Endothelial cell of umbilical vein (primary cell): ENCODE data around the gene SLC4A2. TPM values are rescaled to one million over a fixed set of nuclear protein-coding genes. Genes with fewer than 3 reads are reported as not detected.

Source experiments
- BruUV-seq: library from RNA; stranded (reverse); fragments of 400-500 nt; replicated peaks from 2 replicates; lab custom pipeline; 2021; lab: Mats Ljungman, UMichigan
- CTCF ChIA-PET: fragments of 300-600, 350-600 bp; sonication (Branson Sonifier 250); formaldehyde crosslinking; loops from one replicate; lab custom pipeline; 2021; ENCODE audit warnings: antibody characterized with exemption, inconsistent platforms; lab: Charles Lee
- POLR2A ChIA-PET: fragments of 300-600, 350-600 bp; sonication (Branson Sonifier 250); formaldehyde crosslinking; loops from one replicate; lab custom pipeline; 2021; ENCODE audit warnings: antibody characterized with exemption, inconsistent platforms; lab: Charles Lee
- DNase-seq: peaks from one replicate; pipeline ENCODE4 v3.0.0-alpha.2; 2011; ENCODE audit warnings: low read depth, low spot score
- FAIRE-seq: peaks from 2 replicates; lab custom pipeline; 2011; peaks lifted over from hg19 to GRCh38; lab: Jason Lieb, UNC
- H2AFZ ChIP-seq: 2 replicates; pipeline ENCODE4 v1.6.0; 2012; ENCODE audit warnings: low read depth, low read length, control low read depth, inconsistent platforms
- H3K27ac ChIP-seq: 2 replicates; pipeline ENCODE4 v1.5.1; 2011; ENCODE audit warnings: low read depth, mild to moderate bottlenecking, control low read depth, low read length, moderate library complexity; ENCODE audit not compliant: insufficient read depth
- H3K27me3 ChIP-seq, 2 experiments: 2 replicates each; pipeline versions ENCODE4 v1.6.0 to v1.6.1; 2011; ENCODE audit warnings: low read length in 2 of 2, mixed read lengths in 1 of 2; ENCODE audit not compliant: control insufficient read depth in 2 of 2, insufficient read depth in 2 of 2
- H3K36me3 ChIP-seq, 2 experiments: 2 replicates in 1 of 2; 3 replicates in 1 of 2; pipeline ENCODE4 v1.5.1; 2011; ENCODE audit warnings: low read length in 2 of 2, mild to moderate bottlenecking in 1 of 2, moderate library complexity in 1 of 2; ENCODE audit not compliant: control insufficient read depth in 2 of 2, insufficient read depth in 2 of 2; ENCODE audit errors: extremely low read depth in 1 of 2
- H3K4me1 ChIP-seq: 3 replicates; pipeline ENCODE4 v1.5.1; 2011; ENCODE audit warnings: mild to moderate bottlenecking, low read length; ENCODE audit not compliant: control insufficient read depth, insufficient read depth; ENCODE audit errors: extremely low read depth
- H3K4me2 ChIP-seq: 2 replicates; pipeline ENCODE4 v1.6.1; 2011; ENCODE audit warnings: low read length, control low read depth, mixed read lengths; ENCODE audit not compliant: insufficient read depth
- H3K4me3 ChIP-seq, 3 experiments: fragments of 200-600 bp in 1 of 3; sonication (generic), shearing (Covaris generic) in 1 of 3; replicated peaks in 1 of 3; 2 replicates each; pipeline ENCODE4 v1.5.1; 2011 to 2016; ENCODE audit warnings: control low read depth in 3 of 3, low read length in 3 of 3, mild to moderate bottlenecking in 2 of 3, inconsistent platforms in 1 of 3, low read depth in 1 of 3, moderate library complexity in 1 of 3; ENCODE audit not compliant: insufficient read depth in 1 of 3
- H3K79me2 ChIP-seq: 2 replicates; pipeline ENCODE4 v1.6.0; 2012; ENCODE audit warnings: low read length, inconsistent platforms; ENCODE audit not compliant: control insufficient read depth, insufficient read depth
- H3K9ac ChIP-seq: replicated peaks from 2 replicates; pipeline ENCODE3; 2011; ENCODE audit warnings: low read length, control low read depth; ENCODE audit not compliant: insufficient read depth; ENCODE audit errors: extremely low read depth
- H3K9me1 ChIP-seq: replicated peaks from 3 replicates; pipeline ENCODE4 v1.6.0; 2011; ENCODE audit warnings: mild to moderate bottlenecking, low read length; ENCODE audit not compliant: control insufficient read depth, insufficient read depth; ENCODE audit errors: extremely low read depth
- H3K9me3 ChIP-seq: replicated peaks from 2 replicates; pipeline ENCODE4 v1.5.1; 2012; ENCODE audit warnings: low read length, inconsistent platforms; ENCODE audit not compliant: control insufficient read depth, insufficient read depth
- H4K20me1 ChIP-seq: replicated peaks from 2 replicates; pipeline ENCODE3; 2011; ENCODE audit warnings: mild to moderate bottlenecking, low read length; ENCODE audit not compliant: control insufficient read depth, insufficient read depth; ENCODE audit errors: extremely low read depth
- CTCF ChIP-seq, 2 donors: IDR thresholded peaks; 1 replicate in 1 of 2; 2 replicates in 1 of 2; pipeline ENCODE4 v1.5.1; 2011; ENCODE audit warnings: low read length in 2 of 2, mild to moderate bottlenecking in 2 of 2, moderate library complexity in 2 of 2, control low read depth in 1 of 2, inconsistent platforms in 1 of 2, low read depth in 1 of 2; ENCODE audit not compliant: insufficient read depth in 1 of 2; ENCODE audit errors: extremely low read depth in 1 of 2
- EZH2 ChIP-seq: IDR thresholded peaks from 2 replicates; pipeline ENCODE4 v1.6.1; 2012; ENCODE audit warnings: borderline replicate concordance, low read depth, mild to moderate bottlenecking, moderate library complexity, low read length, inconsistent platforms; ENCODE audit not compliant: severe bottlenecking
- FOS ChIP-seq: IDR thresholded peaks from 2 replicates; pipeline ENCODE4 v1.6.1; 2011; ENCODE audit warnings: mild to moderate bottlenecking, low read length, moderate library complexity, borderline replicate concordance; ENCODE audit not compliant: insufficient read depth
- GATA2 ChIP-seq: IDR thresholded peaks from 2 replicates; pipeline ENCODE4 v1.7.0; 2011; ENCODE audit warnings: low read depth, mild to moderate bottlenecking, moderate library complexity, mixed read lengths, low read length; ENCODE audit not compliant: insufficient read length, insufficient read depth
- JUN ChIP-seq: IDR thresholded peaks from 2 replicates; pipeline ENCODE4 v1.6.1; 2011; ENCODE audit warnings: borderline replicate concordance, low read depth; ENCODE audit not compliant: insufficient read length, insufficient read depth
- MYC ChIP-seq: IDR thresholded peaks from one replicate; pipeline ENCODE4 v1.6.1; 2011; ENCODE audit warnings: mild to moderate bottlenecking, low read depth, low read length
- POLR2A ChIP-seq: IDR thresholded peaks from 2 replicates; pipeline ENCODE4 v1.6.1; 2012; ENCODE audit warnings: low read depth, mild to moderate bottlenecking, control low read depth, low read length
- POLR2AphosphoS5 ChIP-seq: IDR thresholded peaks from 2 replicates; pipeline ENCODE4 v1.6.1; 2012; ENCODE audit warnings: low read depth, mild to moderate bottlenecking, control low read depth, low read length, moderate library complexity; ENCODE audit not compliant: insufficient read depth
- dilution Hi-C: fragments of 300-500 bp; cut with MboI; formaldehyde crosslinking; loops from one replicate; pipeline ENCODE4 v1.15.0; 2019; ENCODE audit warnings: low sequenced_read_pairs; ENCODE audit not compliant: extremely low pct_ligation_motif_present
- intact Hi-C: fragments of 100-400 bp; cut with micrococcal nuclease; formaldehyde crosslinking; loops from one replicate; pipeline ENCODE4 v1.10.0; 2022
- polyA plus RNA-seq, 4 experiments: library from polyadenylated mRNA; depleted of rRNA in 3 of 4; stranded (reverse) in 3 of 4; unstranded in 1 of 4; fragments of >200 nt; gene quantifications; 2 replicates each; pipeline versions ENCODE4 v1.2.1 to v1.2.3, GENCODE V29; 2011 to 2012; ENCODE audit warnings: missing spikeins in 1 of 4
- total RNA-seq: library from RNA; stranded (reverse); gene quantifications from 2 replicates; pipeline ENCODE4 v1.2.3, GENCODE V29; 2021
- TF ChIP-seq, protein P1 (sequence below): IDR thresholded peaks from 2 replicates; pipeline ENCODE4 v1.6.1; 2011; ENCODE audit not compliant: insufficient read depth, insufficient read length

SLC4A2 gene
- total and polyA plus RNA-seq, 2 donors (not counting 3 experiments of a cell fraction or from before 2014, with no cell fraction given), result 108 to 172 TPM

DNA sequence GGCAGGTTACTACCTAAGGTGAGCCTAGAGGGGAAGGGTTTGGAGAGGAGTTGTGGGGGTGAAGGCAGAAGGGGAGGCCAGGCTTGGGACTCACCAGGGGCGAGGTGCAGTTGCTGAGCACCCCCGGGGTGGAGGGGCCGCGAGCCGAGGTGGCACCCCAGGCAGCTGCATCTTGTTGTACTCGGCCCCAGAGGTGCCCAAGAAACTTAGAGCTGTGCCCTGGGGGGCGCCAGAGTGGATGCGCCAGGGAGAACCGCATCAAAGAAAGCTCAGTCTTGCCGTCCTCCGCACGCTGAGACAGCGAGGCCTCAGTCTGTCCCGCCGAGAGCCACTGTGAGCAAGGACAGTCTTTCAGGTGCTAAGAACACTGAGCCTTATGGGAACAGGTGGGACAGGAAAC, 42.4 kb upstream of the SLC4A2 start:
- no TSS peak for BruUV-seq
- H4K20me1 ChIP-seq, result no peaks in the 10 kb centered on the region
- peaks cover 10 to 14% of the 10 kb centered on the region in 2 experiments for H3K27me3 ChIP-seq
- no peak overlapping the region for H3K4me3 ChIP-seq
- ChIA-PET CTCF (interaction anchor here (0.7 to 8.8 kb wide), 6 partner anchors 9 to 119 kb away, joined by 3 to 107 read pairs (median 8); no protein-coding TSS in a partner anchor), POLR2A (no interaction called here)
- no peaks in the 10 kb centered on the region for H3K9me1 ChIP-seq
- H2AFZ ChIP-seq, result no peak overlapping the region
- TF ChIP-seq, protein P1, sequence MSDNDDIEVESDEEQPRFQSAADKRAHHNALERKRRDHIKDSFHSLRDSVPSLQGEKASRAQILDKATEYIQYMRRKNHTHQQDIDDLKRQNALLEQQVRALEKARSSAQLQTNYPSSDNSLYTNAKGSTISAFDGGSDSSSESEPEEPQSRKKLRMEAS, result no peak
- TF ChIP-seq MYC, result no peak
- TF ChIP-seq POLR2A, result no peak
- TF ChIP-seq CTCF (IDR thresholded peaks at IDR 0.05; ENCODE audit: extremely low read depth in 1 of 2, insufficient read depth in 1 of 2, low read depth in 1 of 2, low read length in 2 of 2), result no peak
- no peak for TF ChIP-seq FOS
- TF ChIP-seq GATA2, result no peak
- TF ChIP-seq POLR2AphosphoS5, result no peak
- no peak for TF ChIP-seq JUN
- no peak for TF ChIP-seq EZH2
- intact Hi-C loops (no loop called here), dilution Hi-C loops (no loop called here)
- FAIRE-seq (no peak), DNase-seq (no peak)
- no peak overlapping the region for H3K4me2 ChIP-seq
- no peak overlapping the region for H3K27ac ChIP-seq
- no peak overlapping the region for H3K9ac ChIP-seq
- peaks cover 15% of the 10 kb centered on the region for H3K4me1 ChIP-seq
- H3K9me3 ChIP-seq, result no peaks in the 10 kb centered on the region
- peaks cover 0 to 16% of the 10 kb centered on the region in 2 experiments for H3K36me3 ChIP-seq
- H3K79me2 ChIP-seq, result no peaks in the 10 kb centered on the region
